Stimulated activated CD4-positive, alpha-beta T cell treated with anti-CD3 and anti-CD28 coated beads, Interleukin-4, amount 100 ng/mL, for 24 hours (primary cell): ENCODE data around the gene FGD5.

Experiments
- DNase-seq: peaks from one replicate; pipeline ENCODE4 v3.0.0-alpha.2; 2020

The FGD5 gene

GRCh38 chr3:14853271-14853951 is 34.6 kb downstream of the FGD5 start:
- DNase-seq: no peak

GRCh38 chr3:14857506-14857905 is 38.7 kb downstream of the FGD5 start:
- no peak for DNase-seq

- no peak for DNase-seq
Measured at GRCh38 chr3:14858105-14858504, 39.3 kb downstream of the FGD5 start.

GRCh38 chr3:14859880-14860279 is 41.1 kb downstream of the FGD5 start:
- DNase-seq: no peak

GRCh38 chr3:14861031-14861430 is 42.3 kb downstream of the FGD5 start:
- no peak for DNase-seq

- DNase-seq: no peak
Measured at GRCh38 chr3:14861446-14862302, 42.9 kb downstream of the FGD5 start.

- DNase-seq: no peak
Measured at GRCh38 chr3:14862303-14862660, 43.5 kb downstream of the FGD5 start.

- DNase-seq: no peak
Measured at GRCh38 chr3:14862661-14863230, 44.0 kb downstream of the FGD5 start.

GRCh38 chr3:14863333-14864100 is 44.8 kb downstream of the FGD5 start:
- no peak for DNase-seq

- DNase-seq: no peak
Measured at GRCh38 chr3:14864131-14864530, 45.4 kb downstream of the FGD5 start.

GRCh38 chr3:14866627-14867026 is 47.9 kb downstream of the FGD5 start:
- no peak for DNase-seq

- no peak for DNase-seq
Measured at GRCh38 chr3:14867936-14868570, 49.3 kb downstream of the FGD5 start.

- DNase-seq: no peak
Measured at GRCh38 chr3:14869917-14870782, 51.4 kb downstream of the FGD5 start.

- no peak for DNase-seq
Measured at GRCh38 chr3:14870783-14871060, 52.0 kb downstream of the FGD5 start.

- no peak for DNase-seq
Measured at GRCh38 chr3:14871456-14872200, 52.9 kb downstream of the FGD5 start.

GRCh38 chr3:14872706-14873105 is 53.9 kb downstream of the FGD5 start:
- DNase-seq: no peak

GRCh38 chr3:14874784-14875183 is 56.0 kb downstream of the FGD5 start:
- DNase-seq: no peak

GRCh38 chr3:14875411-14876175 is 56.8 kb downstream of the FGD5 start:
- DNase-seq: no peak

- DNase-seq: no peak
Measured at GRCh38 chr3:14876921-14877333, 58.2 kb downstream of the FGD5 start.

GRCh38 chr3:14877469-14877868 is 58.7 kb downstream of the FGD5 start:
- DNase-seq: no peak
